HEK293 (cell line): ENCODE data around the gene CAP1.

Experiments
- BCL11A ChIP-seq: fragments of 450-650 bp; formaldehyde crosslinking; IDR thresholded peaks from 2 replicates; pipeline ENCODE4 v1.5.1; 2016; ENCODE audit warnings: low read depth, missing biosample characterization, missing genetic modification characterization
- GLI2 ChIP-seq: fragments of 450-650 bp; formaldehyde crosslinking; IDR thresholded peaks from 2 replicates; pipeline ENCODE4; 2017; ENCODE audit warnings: missing biosample characterization, missing genetic modification characterization, low read depth, borderline replicate concordance
- HOXA7 ChIP-seq: sonication (generic); formaldehyde crosslinking; IDR thresholded peaks from 2 replicates; pipeline ENCODE4 v1.8.1; 2022; ENCODE audit warnings: missing genetic modification reagents, borderline replicate concordance
- HOXC10 ChIP-seq: sonication (generic); formaldehyde crosslinking; IDR thresholded peaks from 2 replicates; pipeline ENCODE4 v1.8.1; 2023; ENCODE audit warnings: mild to moderate bottlenecking, missing genetic modification reagents
- HOXD13 ChIP-seq: sonication (generic); formaldehyde crosslinking; IDR thresholded peaks from 2 replicates; pipeline ENCODE4 v1.8.0; 2022; ENCODE audit warnings: missing genetic modification reagents, borderline replicate concordance
- KLF10 ChIP-seq: fragments of 450-650 bp; IDR thresholded peaks from 2 replicates; pipeline ENCODE4 v1.5.1; 2018; ENCODE audit warnings: missing biosample characterization, mild to moderate bottlenecking, missing genetic modification characterization
- KLF7 ChIP-seq: fragments of 450-650 bp; formaldehyde crosslinking; IDR thresholded peaks from 2 replicates; pipeline ENCODE4 v1.5.1; 2016; ENCODE audit warnings: missing biosample characterization, missing genetic modification characterization, borderline replicate concordance
- KLF8 ChIP-seq: fragments of 450-650 bp; formaldehyde crosslinking; IDR thresholded peaks from 2 replicates; pipeline ENCODE4 v1.5.1; 2016; ENCODE audit warnings: missing biosample characterization, missing genetic modification characterization
- KLF9 ChIP-seq: fragments of 450-650 bp; formaldehyde crosslinking; IDR thresholded peaks from 2 replicates; pipeline ENCODE4 v1.5.1; 2016; ENCODE audit warnings: missing biosample characterization, missing genetic modification characterization, low read depth
- MEIS1 ChIP-seq: sonication (generic); formaldehyde crosslinking; IDR thresholded peaks from 2 replicates; pipeline ENCODE4 v1.8.1; 2022; ENCODE audit warnings: missing genetic modification reagents, mild to moderate bottlenecking, borderline replicate concordance
- MYNN ChIP-seq: fragments of 450-650 bp; formaldehyde crosslinking; IDR thresholded peaks from 2 replicates; pipeline ENCODE4 v1.5.1; 2016; ENCODE audit warnings: missing biosample characterization, missing genetic modification characterization, borderline replicate concordance
- OSR2 ChIP-seq: fragments of 450-650 bp; formaldehyde crosslinking; IDR thresholded peaks from 2 replicates; pipeline ENCODE4 v1.5.1; 2016; ENCODE audit warnings: missing biosample characterization, missing genetic modification characterization
- PRDM10 ChIP-seq: fragments of 450-650 bp; formaldehyde crosslinking; IDR thresholded peaks from 2 replicates; pipeline ENCODE4 v1.5.1; 2016; ENCODE audit warnings: missing biosample characterization, missing genetic modification characterization
- REST ChIP-seq: fragments of 450-650 bp; formaldehyde crosslinking; IDR thresholded peaks from 2 replicates; pipeline ENCODE4 v1.5.1; 2016; ENCODE audit warnings: missing biosample characterization, missing genetic modification characterization
- SCRT1 ChIP-seq: fragments of 450-650 bp; formaldehyde crosslinking; IDR thresholded peaks from 2 replicates; pipeline ENCODE4 v1.5.1; 2016; ENCODE audit warnings: missing biosample characterization, missing genetic modification characterization, borderline replicate concordance
- YY2 ChIP-seq: fragments of 450-650 bp; formaldehyde crosslinking; IDR thresholded peaks from 2 replicates; pipeline ENCODE4 v1.5.1; 2016; ENCODE audit warnings: missing biosample characterization, missing genetic modification characterization
- ZBTB20 ChIP-seq: fragments of 450-650 bp; formaldehyde crosslinking; IDR thresholded peaks from 2 replicates; pipeline ENCODE4 v1.5.1; 2016; ENCODE audit warnings: missing biosample characterization, missing genetic modification characterization
- ZNF214 ChIP-seq: fragments of 450-650 bp; formaldehyde crosslinking; IDR thresholded peaks from 2 replicates; pipeline ENCODE4 v1.5.1; 2017; ENCODE audit warnings: missing biosample characterization, mild to moderate bottlenecking, missing genetic modification characterization, borderline replicate concordance
- ZNF223 ChIP-seq: fragments of 450-650 bp; formaldehyde crosslinking; IDR thresholded peaks from 2 replicates; pipeline ENCODE4 v1.5.1; 2016; ENCODE audit warnings: missing biosample characterization, missing genetic modification characterization
- ZNF335 ChIP-seq: fragments of 450-650 bp; formaldehyde crosslinking; conservative IDR thresholded peaks from 2 replicates; pipeline ENCODE4 v1.5.1; 2016; ENCODE audit warnings: missing biosample characterization, missing genetic modification characterization
- ZNF341 ChIP-seq: fragments of 450-650 bp; formaldehyde crosslinking; IDR thresholded peaks from 2 replicates; pipeline ENCODE4; 2016; ENCODE audit warnings: low read depth, missing biosample characterization, missing genetic modification characterization
- ZNF350 ChIP-seq: fragments of 450-650 bp; formaldehyde crosslinking; IDR thresholded peaks from 2 replicates; pipeline ENCODE4 v1.5.0; 2017; ENCODE audit warnings: missing biosample characterization, mild to moderate bottlenecking, missing genetic modification characterization
- ZNF404 ChIP-seq: fragments of 450-650 bp; formaldehyde crosslinking; IDR thresholded peaks from 2 replicates; pipeline ENCODE4 v1.5.1; 2017; ENCODE audit warnings: missing biosample characterization, missing genetic modification characterization
- ZNF473 ChIP-seq: fragments of 450-650 bp; formaldehyde crosslinking; IDR thresholded peaks from 2 replicates; pipeline ENCODE4 v1.5.1; 2017; ENCODE audit warnings: missing biosample characterization, missing genetic modification characterization
- ZNF48 ChIP-seq: fragments of 450-650 bp; formaldehyde crosslinking; IDR thresholded peaks from 2 replicates; pipeline ENCODE4 v1.5.1; 2016; ENCODE audit warnings: missing biosample characterization, missing genetic modification characterization
- ZNF585B ChIP-seq: fragments of 450-650 bp; formaldehyde crosslinking; IDR thresholded peaks from 2 replicates; pipeline ENCODE4 v1.5.1; 2016; ENCODE audit warnings: missing biosample characterization, missing genetic modification characterization
- ZNF623 ChIP-seq: fragments of 450-650 bp; formaldehyde crosslinking; IDR thresholded peaks from 2 replicates; pipeline ENCODE4 v1.5.1; 2016; ENCODE audit warnings: missing biosample characterization, missing genetic modification characterization
- ZNF629 ChIP-seq: fragments of 450-650 bp; formaldehyde crosslinking; IDR thresholded peaks from 2 replicates; pipeline ENCODE4 v1.5.1; 2017; ENCODE audit warnings: missing biosample characterization, missing genetic modification characterization
- ZNF654 ChIP-seq: fragments of 450-650 bp; formaldehyde crosslinking; IDR thresholded peaks from 2 replicates; pipeline ENCODE4 v1.5.1; 2016; ENCODE audit warnings: low read depth, missing biosample characterization, missing genetic modification characterization
- ZNF677 ChIP-seq: fragments of 450-650 bp; IDR thresholded peaks from 2 replicates; pipeline ENCODE4 v1.5.0; 2018; ENCODE audit warnings: missing biosample characterization, mild to moderate bottlenecking, missing genetic modification characterization, moderate library complexity
- ZNF792 ChIP-seq: fragments of 450-650 bp; formaldehyde crosslinking; IDR thresholded peaks from 2 replicates; pipeline ENCODE4 v1.5.1; 2016; ENCODE audit warnings: missing biosample characterization, missing genetic modification characterization
- ZSCAN30 ChIP-seq: fragments of 450-650 bp; IDR thresholded peaks from 2 replicates; pipeline ENCODE4 v1.5.1; 2018; ENCODE audit warnings: missing biosample characterization, mild to moderate bottlenecking, missing genetic modification characterization, moderate library complexity
- TF ChIP-seq, protein P1 (sequence below): fragments of 450-650 bp; formaldehyde crosslinking; IDR thresholded peaks from 2 replicates; pipeline ENCODE4; 2016; ENCODE audit warnings: missing biosample characterization, missing genetic modification characterization

CAP1 gene

GRCh38 chr1:40040511-40041465 lies at the start of gene CAP1 (continued):
- TF ChIP-seq ZNF585B (no peak), ZNF623 (tag by site-specific recombination) (no peak), HOXC10 (no peak), ZNF341 (tag by site-specific recombination) (no peak), ZNF404 (tag by site-specific recombination) (no peak), YY2 (tag by site-specific recombination) (no peak), KLF7 (tag by site-specific recombination) (peak; percentile 86), KLF10 (no peak), OSR2 (no peak), ZNF335 (no peak; the same call in 1 of the 2 replicates), KLF8 (tag by site-specific recombination) (peak; percentile 96), HOXA7 (CRISPR knock-in tag) (no peak), REST (tag by site-specific recombination) (no peak), ZNF792 (no peak), ZNF654 (tag by site-specific recombination) (no peak), BCL11A (tag by site-specific recombination) (peak; percentile 48; the same call in 1 of the 2 replicates), ZNF48 (tag by site-specific recombination) (no peak), MEIS1 (CRISPR knock-in tag) (no peak), ZNF677 (peak; percentile 11; the same call in 1 of the 2 replicates), ZNF350 (tag by site-specific recombination) (no peak), ZNF629 (no peak; the same call in 1 of the 2 replicates), HOXD13 (CRISPR knock-in tag) (no peak), SCRT1 (tag by site-specific recombination) (no peak), ZNF223 (tag by site-specific recombination) (no peak), KLF9 (tag by site-specific recombination) (peak; percentile 91), PRDM10 (tag by site-specific recombination) (no peak), MYNN (tag by site-specific recombination) (0 out of 2 replicates have a peak, but pooled peaks have one; percentile 21), ZSCAN30 (tag by site-specific recombination) (peak; percentile 57; the same call in 1 of the 2 replicates), ZNF214 (tag by site-specific recombination) (no peak), ZNF473 (tag by site-specific recombination) (no peak), GLI2 (tag by site-specific recombination) (no peak), ZBTB20 (peak; percentile 87)
- TF ChIP-seq, protein P1, sequence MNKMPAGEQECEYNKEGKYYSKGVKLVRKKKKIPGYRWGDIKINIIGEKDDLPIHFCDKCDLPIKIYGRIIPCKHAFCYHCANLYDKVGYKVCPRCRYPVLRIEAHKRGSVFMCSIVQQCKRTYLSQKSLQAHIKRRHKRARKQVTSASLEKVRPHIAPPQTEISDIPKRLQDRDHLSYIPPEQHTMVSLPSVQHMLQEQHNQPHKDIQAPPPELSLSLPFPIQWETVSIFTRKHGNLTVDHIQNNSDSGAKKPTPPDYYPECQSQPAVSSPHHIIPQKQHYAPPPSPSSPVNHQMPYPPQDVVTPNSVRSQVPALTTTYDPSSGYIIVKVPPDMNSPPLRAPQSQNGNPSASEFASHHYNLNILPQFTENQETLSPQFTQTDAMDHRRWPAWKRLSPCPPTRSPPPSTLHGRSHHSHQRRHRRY (tag by site-specific recombination) = no peak
